Subcutaneous adipose tissue (tissue), 4 donors: ENCODE results near the gene MEI4. TPM values are rescaled to one million over a fixed set of nuclear protein-coding genes. Genes with fewer than 3 reads are reported as not detected.

Experiments
- CTCF ChIP-seq: fragments of 450-650 bp; IDR thresholded peaks from one replicate; pipeline ENCODE4 v1.5.1; 2016; ENCODE audit warnings: low read depth, mild to moderate bottlenecking, control low read depth, antibody characterized with exemption, moderate library complexity
- total RNA-seq, 4 donors: library from RNA; depleted of rRNA; stranded (reverse); fragments of >200 nt; gene quantifications; one replicate each; pipeline ENCODE4 v1.1.0, GENCODE V29; 2016

MEI4 gene
- total RNA-seq, 4 donors from 2014 or later: under 0.01 to 0.16 TPM; not detected in 2

DNA sequence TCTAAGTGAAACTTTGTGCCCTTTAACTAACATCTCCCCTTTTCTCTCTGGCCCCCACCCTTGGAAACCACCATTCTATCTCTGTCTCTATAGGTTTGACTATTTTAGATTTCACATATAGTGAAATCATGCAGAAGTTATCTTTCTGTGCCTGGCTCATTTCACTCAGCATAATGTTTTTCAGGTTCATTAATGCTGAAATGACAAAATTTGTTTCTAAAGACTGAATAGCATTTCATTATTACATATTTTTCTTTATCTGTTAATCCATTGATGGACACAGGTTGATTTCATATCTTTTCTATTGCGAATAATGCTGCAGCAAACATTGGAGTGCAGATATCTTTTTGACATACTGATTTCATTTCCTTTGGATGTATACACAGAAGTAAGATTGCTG, 30.7 kb downstream of the MEI4 start:
- TF ChIP-seq CTCF: no peak

GRCh38 chr6:77686931-77687330, 34.1 kb downstream of the MEI4 start:
- TF ChIP-seq CTCF: no peak

- TF ChIP-seq CTCF: no peak
Observed at GRCh38 chr6:77688649-77689048, 35.8 kb downstream of the MEI4 start.

- TF ChIP-seq CTCF: no peak
Observed at GRCh38 chr6:77707603-77708002, 54.8 kb downstream of the MEI4 start.

DNA sequence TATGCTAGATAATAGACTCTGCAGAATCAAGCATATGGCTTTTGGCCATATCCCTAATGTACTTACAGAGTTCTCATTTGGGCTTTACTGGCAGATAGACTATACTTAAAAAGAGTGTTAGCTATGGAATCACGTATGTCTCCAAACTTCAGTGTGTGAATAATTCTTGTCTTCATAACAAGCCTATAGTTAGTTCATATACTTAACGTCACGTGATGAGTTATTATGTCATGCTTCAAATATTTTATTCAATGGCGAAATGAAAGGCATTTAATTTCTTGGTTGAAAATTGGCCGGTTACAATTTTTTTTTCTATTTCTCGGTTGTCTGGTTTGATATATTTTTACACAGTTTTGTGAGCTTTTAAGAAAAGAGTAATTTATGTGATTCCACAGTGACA, 62.7 kb downstream of the MEI4 start:
- TF ChIP-seq CTCF: no peak

- TF ChIP-seq CTCF: no peak
Observed at GRCh38 chr6:77716311-77716710, 63.5 kb downstream of the MEI4 start.

DNA sequence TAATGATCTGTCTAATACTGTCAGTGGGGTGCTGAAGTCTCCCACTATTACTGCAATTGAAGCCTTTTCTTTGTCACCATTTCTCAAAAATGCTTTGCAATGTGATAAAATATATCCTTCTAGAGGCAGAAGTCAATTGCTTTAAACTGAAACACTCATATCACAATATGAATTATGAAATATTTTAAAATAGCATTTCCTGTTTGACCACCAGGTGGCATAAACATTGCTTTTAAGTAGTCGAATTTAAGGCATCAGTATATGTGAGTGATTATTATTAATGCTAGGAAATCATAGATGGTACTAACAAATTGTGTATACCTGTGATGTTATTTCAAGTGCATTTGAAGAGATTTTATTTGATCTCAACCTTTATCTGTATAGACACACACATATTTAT, 87.5 kb downstream of the MEI4 start:
- TF ChIP-seq CTCF: no peak
